GM18505 (cell line): ENCODE data around the gene MYF5.

Source experiments
- ATAC-seq: cut with Tn5 transposase; IDR thresholded peaks from one replicate; pipeline ENCODE4 v1.9.1; 2021; ENCODE audit not compliant: unreplicated experiment
- POLR2A ChIP-seq: IDR thresholded peaks from 4 replicates; pipeline ENCODE4 v1.6.1; 2011; ENCODE audit warnings: borderline replicate concordance; ENCODE audit not compliant: insufficient read depth, insufficient read length; ENCODE audit errors: extremely low read depth

The MYF5 gene

GRCh38 chr12:80710727-80711449 lies 5.8 kb upstream of the MYF5 start:
- TF ChIP-seq POLR2A, result no peak
- peak; percentile 32 for ATAC-seq

- TF ChIP-seq POLR2A, result no peak
- no peak for ATAC-seq
Measured at GRCh38 chr12:80711866-80712265, 4.8 kb upstream of the MYF5 start.

DNA sequence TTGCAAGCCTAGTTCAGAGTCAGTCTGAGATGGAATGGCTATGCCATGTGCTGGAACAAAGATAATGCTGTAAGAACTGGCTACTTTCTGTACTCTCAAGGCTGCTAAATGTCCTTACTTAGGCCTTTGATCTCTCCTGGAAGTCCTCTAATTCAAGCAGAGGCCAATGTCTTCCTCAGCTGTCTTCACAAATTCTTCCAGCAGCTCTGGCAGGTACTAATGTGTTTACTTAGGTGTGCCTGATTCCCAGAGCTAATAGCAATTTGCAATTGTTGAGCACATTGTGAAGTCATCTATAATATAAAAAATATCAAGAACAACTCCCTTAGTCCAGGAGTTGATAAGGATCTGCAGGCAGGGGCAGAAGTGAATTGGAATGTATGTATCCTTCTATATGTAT lies 3.8 kb upstream of the MYF5 start:
- ATAC-seq, result no peak

DNA sequence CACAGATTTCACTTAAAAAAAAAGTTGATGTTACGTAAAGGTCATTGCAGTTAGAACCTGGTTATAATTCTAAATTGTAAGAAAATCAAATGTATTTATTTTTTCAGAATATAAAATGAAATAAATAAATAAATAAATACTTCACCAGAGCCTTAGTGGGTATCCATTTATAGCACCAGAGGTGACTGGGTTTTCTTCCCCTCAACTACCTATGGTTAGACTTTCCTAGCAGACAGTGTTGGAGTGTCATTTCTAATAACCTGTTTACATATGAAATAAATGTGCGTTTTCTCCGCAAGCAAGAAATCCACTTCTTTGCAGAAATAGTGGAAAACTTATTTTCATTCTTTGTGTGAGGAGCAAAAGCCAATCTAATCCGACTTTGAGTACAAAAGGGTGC lies 3.3 kb upstream of the MYF5 start:
- no peak for TF ChIP-seq POLR2A
- ATAC-seq, result no peak

More for the DNA sequence above, 3.8 kb upstream of the MYF5 start:
- no peak for TF ChIP-seq POLR2A

- ATAC-seq, result no peak
- TF ChIP-seq POLR2A, result no peak
Measured at GRCh38 chr12:80714055-80714454, 2.7 kb upstream of the MYF5 start.

GRCh38 chr12:80714846-80715245 lies 1.9 kb upstream of the MYF5 start:
- ATAC-seq, result no peak

GRCh38 chr12:80715713-80716249 lies 931 bp upstream of the MYF5 start:
- ATAC-seq, result no peak
- no peak for TF ChIP-seq POLR2A

More at GRCh38 chr12:80714846-80715245, 1.9 kb upstream of the MYF5 start:
- no peak for TF ChIP-seq POLR2A

DNA sequence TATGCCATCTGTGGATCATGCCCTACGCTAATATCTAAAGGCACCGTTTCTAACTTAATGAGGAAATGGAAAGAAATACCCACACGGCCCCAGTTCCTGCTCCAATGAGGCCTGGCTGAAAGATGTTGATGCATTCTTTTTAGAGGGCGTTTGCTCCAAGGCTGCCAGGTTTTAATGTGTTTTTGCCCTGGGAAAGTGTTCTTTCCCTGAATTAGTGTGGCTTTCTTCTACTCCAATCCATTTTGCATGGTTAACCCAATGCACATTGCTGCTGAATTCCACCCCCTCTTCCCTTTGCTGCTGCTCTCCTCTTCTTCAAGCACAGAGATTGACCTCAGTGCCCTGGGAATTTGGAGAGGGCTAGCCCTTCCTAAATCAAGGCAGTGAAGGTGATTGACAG lies 1.1 kb downstream of the MYF5 start:
- no peak for TF ChIP-seq POLR2A
- ATAC-seq, result no peak

DNA sequence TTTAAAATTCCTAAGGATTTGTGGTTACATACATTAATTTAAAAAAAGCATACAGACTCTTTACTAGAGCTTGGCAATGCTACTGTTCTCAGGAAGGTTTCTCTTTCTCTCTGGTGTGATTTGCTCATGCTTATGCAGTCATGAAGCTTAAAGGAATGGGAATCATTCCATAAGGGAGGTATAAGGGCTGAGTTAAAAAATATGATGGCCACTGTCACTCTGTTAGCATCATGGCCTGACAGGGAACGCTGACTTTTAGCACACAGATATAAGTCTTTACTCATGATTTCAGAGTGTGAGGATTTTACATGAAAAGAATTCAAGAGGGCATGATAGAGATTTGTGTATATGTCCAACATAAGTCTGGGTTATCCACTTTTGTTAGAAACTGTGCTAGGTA lies 3.8 kb downstream of the MYF5 start:
- no peak for TF ChIP-seq POLR2A
- ATAC-seq, result no peak

DNA sequence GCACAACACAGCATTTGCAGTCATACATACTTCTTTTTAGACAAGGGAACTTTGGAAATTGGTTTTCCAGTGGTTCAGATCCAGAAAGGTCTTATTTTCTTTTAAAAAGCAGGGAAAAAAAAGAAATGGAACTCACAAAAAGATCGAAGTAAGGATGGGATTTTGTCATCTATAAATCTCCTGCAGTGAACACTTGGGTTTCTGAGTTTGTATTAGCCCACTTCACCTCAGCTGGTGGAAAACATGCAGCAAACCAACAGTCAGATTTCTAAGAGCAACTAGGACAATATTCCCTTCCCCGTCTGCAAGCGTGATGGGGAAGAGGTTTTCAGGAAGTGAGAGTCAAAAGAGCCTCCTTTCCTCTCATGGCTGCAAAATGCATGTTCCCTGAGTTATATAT lies 4.6 kb downstream of the MYF5 start:
- ATAC-seq, result no peak
- TF ChIP-seq POLR2A, result no peak

DNA sequence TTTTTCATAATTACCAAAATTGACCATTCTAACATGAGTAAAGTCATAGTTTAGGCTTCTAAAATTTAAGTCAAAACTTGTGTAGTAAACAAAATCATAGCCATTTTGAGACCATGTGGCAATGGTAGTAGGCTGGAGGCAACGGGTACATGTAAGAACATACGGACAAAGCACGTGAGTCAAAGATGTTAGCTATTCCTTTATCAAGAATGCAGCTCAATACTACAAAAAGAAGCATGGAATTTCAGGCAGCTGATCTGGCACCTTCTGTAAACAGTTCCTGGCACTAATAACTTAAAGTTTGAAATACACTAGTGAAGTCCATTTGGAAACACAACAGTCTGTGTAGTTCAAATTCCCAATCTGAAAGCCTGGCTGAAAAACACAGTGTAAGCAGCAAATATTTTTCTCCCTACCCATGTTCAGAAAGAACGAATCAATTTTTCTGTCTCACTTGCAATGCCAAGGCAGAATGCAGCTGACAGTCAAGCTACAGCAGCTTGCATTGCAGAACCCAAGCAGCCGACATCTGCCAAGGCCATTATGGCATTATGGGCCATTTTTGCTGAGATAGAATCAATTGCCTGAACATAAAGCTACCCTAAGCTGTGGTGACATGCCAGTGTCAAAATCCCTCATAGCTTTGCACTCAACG lies 29.3 kb downstream of the MYF5 start:
- no peak for ATAC-seq
- TF ChIP-seq POLR2A, result no peak

DNA sequence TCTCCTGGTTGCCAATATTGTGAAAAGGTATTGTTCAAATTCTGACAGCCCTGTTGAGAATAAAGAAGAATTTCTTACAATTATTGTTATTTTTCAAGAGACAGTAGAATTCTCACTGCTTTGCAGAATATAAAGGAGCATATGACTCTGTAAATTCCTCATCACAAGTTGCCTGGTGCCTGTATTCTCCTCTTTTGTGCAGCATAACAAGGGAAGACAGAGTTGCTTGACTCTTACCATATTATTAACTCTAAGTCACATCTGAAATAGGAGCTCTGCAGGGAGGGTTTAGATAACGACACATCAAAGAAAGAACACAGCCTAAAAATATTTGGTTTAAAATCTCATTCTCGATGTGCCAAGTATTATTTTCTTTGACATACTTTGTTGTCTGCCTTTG lies 31.1 kb downstream of the MYF5 start:
- no peak for TF ChIP-seq POLR2A
- no peak for ATAC-seq

DNA sequence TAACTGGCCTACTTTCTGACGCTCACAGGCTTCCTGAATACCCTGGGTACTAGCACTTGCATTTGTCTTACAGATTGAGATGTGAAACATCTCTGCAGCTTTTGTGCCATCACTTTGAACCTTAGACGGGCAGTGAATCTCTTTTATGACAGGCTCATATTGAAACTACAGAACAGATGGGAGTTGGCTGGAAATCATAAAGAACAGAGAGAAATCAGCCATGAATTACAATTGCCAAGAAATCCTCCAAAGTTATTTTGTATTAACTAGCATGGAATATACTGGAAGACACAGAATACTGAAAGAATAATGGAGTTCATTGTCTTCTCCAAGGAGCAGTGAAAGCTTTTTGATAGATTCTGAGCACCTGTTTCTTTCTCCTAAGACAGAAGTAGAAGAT lies 32.7 kb downstream of the MYF5 start:
- no peak for TF ChIP-seq POLR2A
- no peak for ATAC-seq

DNA sequence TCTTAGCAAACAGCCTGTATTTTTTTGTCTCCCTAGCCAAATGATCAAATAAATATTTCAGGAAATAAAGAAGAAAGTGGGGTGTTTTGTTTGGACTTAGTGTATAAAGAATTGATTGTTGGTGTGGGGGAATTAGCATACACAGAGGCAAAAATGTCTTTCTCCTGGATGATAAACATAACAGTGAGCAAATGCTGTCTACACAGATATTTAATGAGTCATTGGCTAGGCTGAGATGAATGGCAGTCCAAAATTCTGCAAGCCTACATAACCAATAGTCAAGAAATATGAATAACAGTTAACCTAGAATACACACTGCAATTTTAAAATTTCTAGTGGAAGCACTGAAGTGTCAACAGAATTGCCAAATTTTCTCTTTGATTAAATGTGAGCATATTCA lies 35.8 kb downstream of the MYF5 start:
- no peak for TF ChIP-seq POLR2A
- no peak for ATAC-seq
